Measurements from ENCODE around the gene MCTP1.

MCTP1 gene

DNA sequence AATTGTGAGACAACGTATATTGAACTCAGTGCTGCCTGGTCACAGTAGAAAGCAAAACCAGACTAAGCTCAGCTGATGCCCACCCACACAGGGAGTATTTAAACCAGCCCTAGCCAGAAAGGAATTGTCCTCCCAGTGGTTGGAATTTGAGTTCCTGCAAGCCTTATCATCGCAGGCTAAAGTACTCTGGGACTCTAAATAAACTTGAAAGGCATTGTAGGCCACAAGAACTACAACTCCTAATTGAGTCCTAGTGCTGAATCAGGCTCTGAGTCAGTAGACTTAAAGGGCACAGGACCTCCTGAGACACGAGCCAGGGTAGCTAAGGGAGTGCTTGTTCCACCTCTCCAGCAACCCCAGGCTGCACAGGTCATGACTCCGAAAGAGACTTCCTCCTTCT is 171.4 kb downstream of the MCTP1 start:
- DNase-seq, result no peak

GRCh38 chr5:95111141-95111540 is 173.8 kb downstream of the MCTP1 start:
- no peak for DNase-seq

DNA sequence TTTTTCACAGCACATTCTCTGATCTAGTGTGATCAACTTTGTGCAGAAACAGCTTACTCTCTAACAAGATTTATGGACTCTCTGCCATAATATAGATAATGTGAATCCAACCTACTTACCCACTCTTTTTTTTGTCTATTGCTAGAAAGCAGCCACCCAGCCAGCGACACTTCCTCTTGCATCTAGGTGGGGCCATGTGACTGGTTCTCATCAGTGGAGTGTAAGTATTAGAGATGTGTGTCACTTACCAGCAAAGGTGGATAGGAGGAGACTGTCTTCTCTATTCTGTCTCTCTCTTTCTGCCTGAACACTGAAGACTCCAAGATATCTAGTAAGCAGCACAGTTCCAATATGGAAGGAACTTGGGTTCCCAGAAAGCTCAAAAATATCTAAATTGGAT is 174.8 kb downstream of the MCTP1 start:
- no peak for DNase-seq

GRCh38 chr5:95107138-95107537 is 177.8 kb downstream of the MCTP1 start:
- DNase-seq, result no peak

- DNase-seq, result no peak
Measured at GRCh38 chr5:95105638-95106037, 179.3 kb downstream of the MCTP1 start.

GRCh38 chr5:95102687-95103086 is 182.2 kb downstream of the MCTP1 start:
- no peak for DNase-seq

DNA sequence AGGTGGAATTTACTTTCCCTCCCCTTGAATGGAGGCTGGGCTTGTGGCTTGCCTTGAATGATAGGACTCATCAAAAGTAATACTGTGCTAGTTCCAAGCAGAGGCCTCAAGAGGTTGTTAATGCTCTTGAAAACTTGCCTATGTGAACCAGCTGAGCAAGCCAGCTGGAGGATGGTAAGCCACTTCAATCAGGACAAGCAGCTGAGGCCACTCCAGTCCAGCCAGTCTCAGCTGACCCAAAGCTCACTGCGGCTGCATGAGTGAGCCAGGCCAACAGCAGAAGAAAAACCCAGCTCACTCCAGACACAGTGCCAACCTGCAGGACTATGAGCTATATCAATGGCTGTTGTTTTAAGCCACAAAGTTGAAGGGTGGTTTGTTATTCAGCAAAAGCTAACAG is 182.8 kb downstream of the MCTP1 start:
- no peak for DNase-seq

DNA sequence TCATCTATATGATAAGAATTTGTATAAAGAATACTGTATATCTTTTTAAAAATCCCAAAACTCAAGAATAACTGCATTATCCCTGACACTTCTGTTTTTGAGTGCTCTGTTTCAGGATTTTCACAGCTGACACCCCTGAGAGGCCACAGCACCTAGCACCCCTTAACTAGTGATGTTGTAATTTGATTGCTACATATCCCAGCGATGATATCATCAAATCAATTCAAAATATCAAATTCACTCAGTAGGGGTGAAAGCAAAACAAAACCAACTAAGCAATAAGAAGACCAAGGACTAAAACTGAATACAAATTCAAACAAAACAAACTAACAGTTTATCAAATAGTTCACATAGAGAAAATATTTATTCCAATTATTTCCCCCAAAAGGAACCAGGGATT is 184.3 kb downstream of the MCTP1 start:
- DNase-seq, result no peak

DNA sequence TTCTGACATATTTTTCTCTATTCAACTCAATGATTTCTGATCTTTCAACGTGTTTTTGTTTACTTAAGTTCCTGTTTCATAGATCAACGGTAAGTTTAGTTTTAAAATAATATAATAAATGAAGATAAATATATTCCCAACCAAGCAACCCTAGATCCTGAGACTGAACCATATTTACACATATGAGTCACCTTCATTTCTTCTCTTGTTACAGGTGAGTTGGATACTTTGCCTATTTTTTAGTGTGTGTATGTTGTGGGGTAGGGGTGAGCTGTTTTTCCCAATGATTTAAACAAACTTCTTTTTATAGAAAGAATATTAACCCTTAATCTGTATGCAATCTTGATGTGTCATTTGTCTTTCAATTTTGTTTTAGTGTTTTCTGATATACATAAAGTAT is 186.9 kb downstream of the MCTP1 start:
- no peak for DNase-seq

- DNase-seq, result no peak
Measured at GRCh38 chr5:95093211-95093610, 191.7 kb downstream of the MCTP1 start.

DNA sequence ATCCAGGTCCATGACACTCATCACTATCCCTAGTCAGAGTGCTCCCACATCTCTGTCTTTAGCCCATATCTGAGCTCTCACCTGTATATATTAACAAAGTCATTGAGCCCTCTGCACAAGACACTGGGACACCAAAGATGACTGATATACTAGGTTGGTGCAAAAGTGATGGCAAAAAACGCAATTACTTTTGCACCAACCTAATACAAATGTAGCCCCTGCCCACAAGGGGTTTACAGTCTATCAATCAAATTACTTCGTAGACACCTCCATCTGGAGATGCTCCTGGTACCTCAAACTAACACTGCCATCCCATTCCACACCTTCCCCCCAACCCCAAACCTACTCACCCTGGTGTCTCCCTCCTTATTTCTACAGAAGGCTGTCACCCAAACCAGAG is 194.1 kb downstream of the MCTP1 start:
- no peak for DNase-seq

DNA sequence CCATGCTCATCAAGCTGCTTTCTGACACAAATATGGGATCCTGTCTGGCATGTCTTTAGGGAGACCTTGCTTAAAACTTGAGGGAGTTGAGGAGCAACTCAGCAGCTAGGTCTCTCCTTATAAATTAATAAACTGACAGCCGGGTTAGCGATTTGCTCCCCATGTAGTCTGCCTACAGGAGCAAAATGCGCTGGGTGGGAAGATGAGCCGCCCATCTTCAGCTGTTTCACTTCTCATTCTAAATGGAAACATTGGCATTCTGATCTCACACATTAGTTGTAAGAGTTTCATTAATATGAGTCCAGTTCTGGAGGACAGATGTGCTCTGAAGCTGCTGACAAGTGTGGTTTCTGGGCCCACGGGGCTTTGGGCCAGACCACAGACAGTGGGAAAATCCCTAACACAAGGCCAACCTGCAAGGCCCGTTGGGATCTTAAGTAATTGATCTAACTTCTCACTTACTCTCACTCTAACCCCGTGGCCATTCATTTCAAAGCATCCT is 197.0 kb downstream of the MCTP1 start:
- DNase-seq, result no peak

DNA sequence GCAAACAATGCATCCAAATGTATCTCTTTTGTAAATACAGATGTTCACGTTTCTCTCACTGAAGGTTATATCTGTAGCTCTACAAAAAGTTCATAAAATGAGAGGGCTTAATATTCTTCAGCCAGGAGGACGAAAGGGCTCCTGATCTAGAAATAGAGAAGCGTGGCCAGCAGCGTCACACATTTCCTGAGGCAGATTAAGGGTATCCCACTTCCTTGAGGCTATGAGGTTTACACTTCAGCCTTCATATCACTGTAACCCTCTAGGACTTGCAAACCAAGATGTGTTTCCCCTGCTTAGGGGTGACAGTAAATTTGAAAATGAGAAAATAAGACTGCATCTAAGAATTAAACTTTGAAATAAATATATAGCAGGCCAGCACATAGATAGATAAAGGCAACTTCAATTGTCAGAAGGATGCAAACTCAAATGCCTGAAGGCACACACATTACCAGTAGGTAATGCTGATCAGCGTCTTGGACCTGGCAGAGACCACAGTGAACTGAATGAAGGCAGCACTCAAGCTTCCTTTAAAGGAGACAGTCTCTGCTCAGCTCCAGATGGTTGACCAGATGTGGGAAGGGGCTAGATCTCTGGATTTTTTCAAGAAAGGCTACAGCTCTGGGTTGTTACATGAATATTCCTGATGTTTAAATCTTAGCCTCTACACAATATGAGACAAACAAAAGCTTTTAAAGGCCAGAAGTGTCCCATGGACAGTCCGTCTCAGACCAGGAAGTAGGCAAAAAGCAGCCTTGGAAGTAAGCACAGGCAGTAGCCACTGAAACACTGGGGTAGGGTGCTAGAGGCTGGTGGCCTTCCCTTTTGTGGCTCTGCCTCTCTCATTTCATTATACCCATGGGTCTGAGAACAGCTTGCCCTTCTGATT is 197.7 kb downstream of the MCTP1 start:
- no peak for DNase-seq

GRCh38 chr5:95084757-95085156 is 200.1 kb downstream of the MCTP1 start:
- no peak for DNase-seq

DNA sequence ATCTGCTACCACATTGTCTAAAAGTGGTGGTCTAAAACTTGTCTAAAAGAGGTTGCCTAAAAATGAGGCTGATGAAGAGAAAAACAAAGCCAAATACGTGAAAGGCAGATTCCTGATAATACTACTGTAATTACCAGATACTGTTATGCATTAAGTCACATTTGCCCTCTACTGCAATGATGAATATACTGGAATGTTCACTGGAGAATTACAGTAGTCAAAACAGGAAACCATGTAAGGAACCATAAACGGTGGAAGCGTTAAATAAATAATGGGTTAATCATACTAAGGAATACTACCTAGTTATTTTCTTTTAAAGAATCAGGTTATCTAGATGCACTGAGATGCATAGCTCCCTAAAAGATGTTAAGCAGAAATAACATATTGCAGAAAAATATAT is 201.3 kb downstream of the MCTP1 start:
- DNase-seq, result no peak

DNA sequence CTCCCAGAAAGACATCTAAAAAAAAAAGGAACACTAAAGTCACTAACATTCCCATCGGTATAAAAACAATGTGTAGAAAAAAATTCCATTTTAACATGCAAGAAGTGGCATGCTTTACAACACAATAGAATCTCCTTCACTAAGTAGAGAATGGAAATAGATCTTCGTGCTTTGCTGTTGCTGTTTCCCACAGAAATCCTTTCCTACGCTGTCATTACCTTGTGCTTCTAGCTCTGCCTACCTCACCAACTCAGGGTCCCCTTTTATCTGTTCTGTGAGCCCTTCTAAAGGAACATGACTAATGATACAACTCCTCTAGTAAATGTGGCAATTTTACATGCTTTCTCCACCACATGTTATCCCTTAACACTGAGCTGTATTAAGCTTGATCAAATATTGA is 202.9 kb downstream of the MCTP1 start:
- no peak for DNase-seq

DNA sequence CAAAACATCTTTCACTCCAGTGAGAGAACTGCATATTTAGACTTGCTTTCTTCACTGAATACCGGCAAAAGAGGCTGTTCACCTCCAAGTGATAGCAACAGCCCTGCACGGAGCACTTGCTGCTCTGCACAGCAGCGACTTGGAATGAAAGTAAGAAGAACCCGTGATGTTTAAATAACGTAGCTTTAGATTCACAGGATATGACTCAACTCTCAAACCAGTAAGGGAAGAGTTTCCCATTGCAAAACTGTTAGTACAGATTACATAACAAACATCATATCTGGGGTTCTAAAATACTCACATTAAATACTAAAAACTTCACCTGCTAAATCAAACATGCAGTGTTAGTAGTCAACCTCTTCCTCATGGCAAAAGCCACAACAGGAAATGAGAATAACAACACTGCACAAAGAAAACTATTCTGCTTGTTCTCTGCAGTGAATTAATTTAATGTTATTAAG is 203.4 kb downstream of the MCTP1 start:
- DNase-seq, result no peak

DNA sequence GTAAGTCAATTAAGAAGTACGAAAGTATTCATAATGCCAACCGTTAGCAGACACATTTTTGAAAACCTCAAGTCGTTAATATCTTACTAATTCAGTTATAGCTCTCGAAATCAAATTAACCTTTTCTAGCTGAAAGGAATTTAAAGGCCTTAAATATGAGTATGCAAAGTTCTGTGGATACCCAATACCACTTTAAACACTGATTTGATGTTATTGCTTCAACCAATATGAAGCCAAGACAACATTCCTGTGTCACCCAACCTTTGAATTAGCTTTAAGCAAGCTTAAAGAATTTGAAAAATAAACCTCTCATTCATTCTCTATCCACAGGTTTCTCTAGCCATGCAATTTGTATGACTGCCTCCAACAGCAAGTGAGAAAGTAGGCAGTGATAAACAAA is 204.5 kb downstream of the MCTP1 start:
- no peak for DNase-seq

DNA sequence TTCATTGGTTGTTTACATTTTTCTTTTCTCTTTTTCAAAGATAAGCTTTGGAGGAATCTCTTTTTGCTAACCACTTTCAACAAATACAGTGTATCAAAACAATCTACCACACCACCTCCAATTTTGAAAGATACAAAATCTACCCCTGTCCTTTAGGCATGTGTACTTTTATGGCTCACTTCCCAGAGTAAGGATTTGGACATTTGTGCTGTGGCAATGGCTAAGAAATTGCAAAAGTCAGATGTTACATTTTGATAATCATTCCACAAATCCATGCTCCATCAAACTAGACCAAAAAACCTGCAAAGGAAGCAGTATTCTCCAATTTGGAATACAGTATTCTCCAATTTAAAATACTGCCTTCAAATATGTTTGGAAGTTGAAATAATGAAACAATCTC is 204.9 kb downstream of the MCTP1 start:
- DNase-seq, result no peak

- DNase-seq, result no peak
Measured at GRCh38 chr5:95078868-95079267, 206.0 kb downstream of the MCTP1 start.

DNA sequence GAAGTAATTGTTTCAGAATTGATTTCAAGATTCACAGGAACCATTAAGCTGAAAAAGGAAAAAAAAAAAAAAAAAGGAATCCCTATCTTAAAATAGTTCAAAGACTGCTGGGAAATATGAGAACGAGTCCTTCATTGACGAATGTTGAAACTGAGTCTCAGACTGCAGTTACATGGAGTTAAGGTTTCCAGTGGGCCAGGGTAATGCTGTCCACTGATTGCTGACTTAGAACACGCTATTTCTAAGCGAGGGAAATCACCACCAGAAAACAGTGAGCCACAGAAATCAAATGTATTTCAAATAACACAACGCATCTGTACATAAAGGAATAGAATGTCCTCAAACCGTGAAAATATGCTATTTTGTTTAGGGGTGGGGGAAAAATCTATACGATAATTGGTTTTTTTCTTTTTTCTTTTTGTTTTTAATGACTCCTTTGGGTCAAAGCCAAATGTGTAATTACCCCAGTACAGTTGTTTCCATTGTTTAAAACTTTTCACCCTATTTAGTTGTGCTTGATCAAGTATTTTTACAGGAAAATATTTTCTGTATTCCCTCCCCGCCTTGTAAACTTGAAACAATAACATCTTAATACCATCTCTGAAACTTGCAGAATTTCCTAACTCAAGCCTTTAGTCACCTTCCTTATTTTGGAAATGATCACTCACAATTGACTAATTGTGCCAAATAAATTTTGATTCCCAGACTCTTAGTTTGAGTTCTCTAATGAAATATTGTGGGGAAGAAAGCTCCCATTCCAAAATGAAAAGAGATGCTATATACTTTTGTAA is 208.3 kb downstream of the MCTP1 start:
- DNase-seq, result no peak

DNA sequence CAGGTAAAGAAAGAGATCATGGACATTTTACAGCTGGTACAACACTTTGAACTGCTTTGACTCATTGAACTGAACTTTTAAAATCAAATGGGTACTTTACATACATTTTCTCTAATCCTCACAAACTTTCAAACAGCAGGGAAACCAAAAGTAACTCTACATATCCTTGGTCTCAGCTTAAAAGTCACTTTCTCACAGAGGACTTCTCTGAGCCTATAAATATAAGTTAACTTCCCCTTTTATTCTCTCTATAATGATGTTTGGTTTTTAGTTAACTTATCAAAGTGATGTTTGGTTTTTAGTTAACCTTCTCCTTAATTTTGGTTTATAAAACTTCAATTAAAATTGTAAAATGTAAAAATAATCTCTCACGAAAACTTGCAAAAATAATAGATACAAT is 209.8 kb downstream of the MCTP1 start:
- no peak for DNase-seq

DNA sequence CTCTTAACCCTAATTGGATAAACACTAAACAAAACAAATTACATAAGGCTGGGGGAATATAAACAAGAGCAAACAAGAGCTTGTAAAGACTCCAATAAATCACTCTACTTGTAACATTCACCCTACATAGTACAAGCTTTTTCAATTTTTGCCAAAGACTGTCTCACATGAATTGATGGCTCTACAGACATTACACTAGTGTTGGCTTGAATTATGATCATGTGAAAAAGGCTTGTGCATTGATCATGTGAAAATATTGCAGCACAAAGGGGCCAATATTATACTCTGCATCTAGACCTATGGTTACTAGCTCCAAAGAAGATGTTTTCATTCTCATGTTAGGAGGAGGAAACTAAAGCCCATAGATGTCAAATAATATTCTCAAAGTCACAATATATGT is 212.6 kb downstream of the MCTP1 start:
- no peak for DNase-seq

DNA sequence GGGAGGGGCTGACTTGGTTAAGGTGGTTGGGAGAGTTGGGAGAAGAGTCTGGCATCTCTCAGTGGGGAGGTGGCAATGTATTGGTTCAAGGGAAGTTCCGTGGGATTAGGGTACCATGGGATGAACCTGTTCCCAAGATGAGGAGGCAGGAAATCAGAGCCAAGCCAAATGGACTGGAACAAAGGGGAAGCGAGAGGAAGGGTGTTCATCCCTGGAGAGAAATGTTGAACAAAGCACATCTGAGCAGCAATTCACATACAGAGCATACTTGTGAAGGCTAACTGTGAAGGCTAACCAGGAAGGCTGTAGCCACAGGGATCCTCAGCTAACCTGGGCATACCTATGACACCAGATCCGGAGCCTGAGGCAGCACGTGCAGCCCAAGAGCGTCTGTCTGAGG is 214.0 kb downstream of the MCTP1 start:
- no peak for DNase-seq

Data from activated CD4-positive, alpha-beta T cell treated with anti-CD3 and anti-CD28 coated beads, Interleukin-2, amount 50 U/mL, for 48 hours (primary cell).